Epithelial cell of esophagus (primary cell): ENCODE measurements around the gene GADL1.

ENCODE experiments used
- DNase-seq: peaks from one replicate; pipeline ENCODE4 v3.0.0; 2010; ENCODE audit warnings: low read depth
- H3K4me3 ChIP-seq: 2 replicates; pipeline ENCODE4 v1.5.1; 2011; ENCODE audit warnings: mild to moderate bottlenecking, low read length, control low read depth
- TF ChIP-seq, protein P1 (sequence below): IDR thresholded peaks from 2 replicates; pipeline ENCODE4 v1.5.1; 2011; ENCODE audit warnings: low read depth, mild to moderate bottlenecking, low read length, control low read depth, inconsistent platforms; ENCODE audit not compliant: insufficient read depth; ENCODE audit errors: missing control alignments

GADL1 gene

GRCh38 chr3:30684356-30684755 is 210.1 kb downstream of the GADL1 start:
- no peak overlapping the region for H3K4me3 ChIP-seq
- TF ChIP-seq, protein P1, sequence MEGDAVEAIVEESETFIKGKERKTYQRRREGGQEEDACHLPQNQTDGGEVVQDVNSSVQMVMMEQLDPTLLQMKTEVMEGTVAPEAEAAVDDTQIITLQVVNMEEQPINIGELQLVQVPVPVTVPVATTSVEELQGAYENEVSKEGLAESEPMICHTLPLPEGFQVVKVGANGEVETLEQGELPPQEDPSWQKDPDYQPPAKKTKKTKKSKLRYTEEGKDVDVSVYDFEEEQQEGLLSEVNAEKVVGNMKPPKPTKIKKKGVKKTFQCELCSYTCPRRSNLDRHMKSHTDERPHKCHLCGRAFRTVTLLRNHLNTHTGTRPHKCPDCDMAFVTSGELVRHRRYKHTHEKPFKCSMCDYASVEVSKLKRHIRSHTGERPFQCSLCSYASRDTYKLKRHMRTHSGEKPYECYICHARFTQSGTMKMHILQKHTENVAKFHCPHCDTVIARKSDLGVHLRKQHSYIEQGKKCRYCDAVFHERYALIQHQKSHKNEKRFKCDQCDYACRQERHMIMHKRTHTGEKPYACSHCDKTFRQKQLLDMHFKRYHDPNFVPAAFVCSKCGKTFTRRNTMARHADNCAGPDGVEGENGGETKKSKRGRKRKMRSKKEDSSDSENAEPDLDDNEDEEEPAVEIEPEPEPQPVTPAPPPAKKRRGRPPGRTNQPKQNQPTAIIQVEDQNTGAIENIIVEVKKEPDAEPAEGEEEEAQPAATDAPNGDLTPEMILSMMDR = no peak
- no peak for DNase-seq

- DNase-seq = no peak
- H3K4me3 ChIP-seq = no peak overlapping the region
- TF ChIP-seq, protein P1 = no peak
Observed at GRCh38 chr3:30683769-30684168, 210.7 kb downstream of the GADL1 start.

GRCh38 chr3:30682434-30683155 is 211.9 kb downstream of the GADL1 start:
- DNase-seq = no peak
- TF ChIP-seq, protein P1 = no peak
- H3K4me3 ChIP-seq = no peak overlapping the region

DNA sequence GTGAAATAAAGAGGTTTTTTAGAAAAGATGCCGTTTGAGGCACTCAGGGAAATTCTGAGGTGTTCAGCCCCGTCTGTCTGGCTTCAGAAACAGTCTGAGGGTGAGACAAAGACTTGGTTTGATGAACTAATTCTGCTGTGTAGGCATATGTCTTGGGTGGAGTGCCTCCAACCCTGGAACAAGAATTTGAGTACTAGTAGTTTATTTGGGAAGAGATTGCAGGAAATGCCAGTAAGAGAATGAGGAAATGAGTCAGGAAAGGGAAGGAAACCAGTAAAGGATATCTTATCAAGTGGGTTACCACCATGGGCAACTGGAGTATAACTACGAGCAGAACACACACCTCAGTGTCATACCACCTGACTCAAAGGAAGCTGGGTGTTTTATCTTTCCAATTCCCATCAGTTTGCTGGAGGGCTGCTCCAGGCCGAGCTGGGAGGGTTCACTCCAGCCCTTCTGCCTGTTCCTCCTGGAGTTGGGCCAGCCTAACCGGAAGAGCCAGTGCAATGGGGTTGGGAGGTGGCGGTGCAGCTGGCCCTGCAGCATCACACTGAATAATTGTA is 212.7 kb downstream of the GADL1 start:
- H3K4me3 ChIP-seq = no peak overlapping the region
- DNase-seq = peak; percentile 7
- TF ChIP-seq, protein P1 = no peak

GRCh38 chr3:30680789-30681648 is 213.4 kb downstream of the GADL1 start:
- DNase-seq = no peak
- TF ChIP-seq, protein P1 = no peak
- H3K4me3 ChIP-seq = no peak overlapping the region

DNA sequence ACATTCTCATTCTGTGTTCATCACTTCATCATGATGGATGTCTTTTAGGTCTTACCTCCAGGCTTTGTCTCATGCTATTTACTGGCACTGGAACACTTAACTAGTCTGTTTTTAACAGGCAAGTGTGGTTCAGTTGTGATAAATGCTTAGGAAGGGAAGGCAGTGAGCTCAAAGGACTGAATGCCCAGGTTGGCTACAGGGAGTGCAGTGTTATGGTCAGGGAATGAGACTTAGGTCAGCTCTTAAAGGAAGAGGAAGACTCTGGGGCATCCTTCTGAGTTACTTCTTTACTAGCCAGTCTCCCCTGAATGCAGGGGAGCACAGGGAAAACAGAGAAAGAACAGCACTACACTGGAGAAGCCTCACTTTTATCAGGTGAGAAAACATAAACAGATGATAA is 215.4 kb downstream of the GADL1 start:
- TF ChIP-seq, protein P1 = no peak
- no peak overlapping the region for H3K4me3 ChIP-seq
- DNase-seq = no peak

- TF ChIP-seq, protein P1 = no peak
- DNase-seq = no peak
- no peak overlapping the region for H3K4me3 ChIP-seq
Observed at GRCh38 chr3:30677347-30677685, 217.1 kb downstream of the GADL1 start.
